SK-N-SH (cell line): ENCODE data around the gene GCLC. TPM values are rescaled to one million over a fixed set of nuclear protein-coding genes. Genes with fewer than 3 reads are reported as not detected.

Source experiments
- CTCF ChIA-PET: fragments of 300-600, 350-600 bp; formaldehyde crosslinking; extraction: SDS; loops from one replicate; lab custom pipeline; 2021; lab: Yijun Ruan, JAX
- POLR2A ChIA-PET: fragments of 350-600 bp; sonication (Branson Sonifier 250); formaldehyde crosslinking; extraction: SDS; loops from one replicate; lab custom pipeline; 2020; ENCODE audit warnings: antibody characterized with exemption, inconsistent platforms; lab: Yijun Ruan, JAX
- DNase-seq: peaks from one replicate; pipeline ENCODE4 v3.0.0; 2012
- H2AFZ ChIP-seq: fragments of 200-600 bp; sonication (generic); 2 replicates; pipeline ENCODE4 v1.8.1; 2016; ENCODE audit warnings: antibody characterized with exemption, mild to moderate bottlenecking, low read depth
- H3F3A ChIP-seq: fragments of 200-600 bp; sonication (generic); replicated peaks from 2 replicates; pipeline ENCODE3; 2016; ENCODE audit warnings: antibody characterized with exemption, mild to moderate bottlenecking; ENCODE audit not compliant: insufficient read depth
- H3K27ac ChIP-seq, 2 experiments: fragments of 200-500 bp in 1 of 2; fragments of 200-600 bp in 1 of 2; sonication (Bioruptor generic) in 1 of 2; sonication (generic), shearing (Covaris generic) in 1 of 2; 2 replicates each; pipeline versions ENCODE4 v1.5.1 to v1.6.1; 2014 to 2016; ENCODE audit warnings: low read depth in 2 of 2, inconsistent platforms in 1 of 2, low read length in 1 of 2, mild to moderate bottlenecking in 1 of 2, mixed read lengths in 1 of 2
- H3K27me3 ChIP-seq: fragments of 200-600 bp; sonication (generic), shearing (Covaris generic); 2 replicates; pipeline ENCODE4 v1.6.1; 2016; ENCODE audit warnings: mixed run types; ENCODE audit not compliant: insufficient read depth
- H3K36me3 ChIP-seq, 2 experiments: fragments of 200-500 bp in 1 of 2; fragments of 200-600 bp in 1 of 2; sonication (Bioruptor generic) in 1 of 2; sonication (generic) in 1 of 2; replicated peaks in 1 of 2; 2 replicates each; pipeline versions ENCODE3 to v1.5.1; 2014 to 2016; ENCODE audit warnings: low read length in 1 of 2, mild to moderate bottlenecking in 1 of 2; ENCODE audit not compliant: insufficient read depth in 2 of 2, control insufficient read depth in 1 of 2
- H3K4me1 ChIP-seq, 2 experiments: fragments of 200-500 bp in 1 of 2; fragments of 200-600 bp in 1 of 2; sonication (Bioruptor generic) in 1 of 2; sonication (generic), shearing (Covaris generic) in 1 of 2; 2 replicates each; pipeline versions ENCODE4 v1.5.1 to v1.6.1; 2014 to 2016; ENCODE audit warnings: low read depth in 1 of 2, low read length in 1 of 2, mixed run types in 1 of 2; ENCODE audit not compliant: insufficient read depth in 2 of 2, control insufficient read depth in 1 of 2
- H3K4me2 ChIP-seq: fragments of 200-600 bp; sonication (generic), shearing (Covaris generic); 2 replicates; pipeline ENCODE4 v1.6.1; 2017; ENCODE audit warnings: mixed run types
- H3K4me3 ChIP-seq, 2 experiments: fragments of 200-500 bp in 1 of 2; fragments of 200-600 bp in 1 of 2; sonication (Bioruptor generic) in 1 of 2; sonication (generic), shearing (Covaris generic) in 1 of 2; 2 replicates each; pipeline versions ENCODE4 v1.5.1 to v1.8.1; 2014 to 2016; ENCODE audit warnings: low read depth in 2 of 2, inconsistent platforms in 1 of 2, low read length in 1 of 2, mild to moderate bottlenecking in 1 of 2, mixed read lengths in 1 of 2, moderate library complexity in 1 of 2
- H3K79me2 ChIP-seq: fragments of 200-600 bp; sonication (generic); 2 replicates; pipeline ENCODE4 v1.8.1; 2017; ENCODE audit warnings: mild to moderate bottlenecking; ENCODE audit not compliant: insufficient read depth
- H3K9ac ChIP-seq: fragments of 200-600 bp; sonication (generic); 2 replicates; pipeline ENCODE4 v1.6.1; 2017; ENCODE audit warnings: mixed run types
- H3K9me2 ChIP-seq: fragments of 200-600 bp; sonication (generic); 2 replicates; pipeline ENCODE4 v1.6.1; 2017; ENCODE audit warnings: mixed run types
- H3K9me3 ChIP-seq: fragments of 200-600 bp; sonication (generic); 2 replicates; pipeline ENCODE4 v1.6.1; 2017; ENCODE audit warnings: mixed run types, mild to moderate bottlenecking, moderate library complexity
- H4K20me1 ChIP-seq: fragments of 200-600 bp; sonication (generic); 2 replicates; pipeline ENCODE4 v1.6.1; 2017; ENCODE audit warnings: mild to moderate bottlenecking, mixed run types; ENCODE audit not compliant: insufficient read depth
- CTCF ChIP-seq: fragments of 200-600 bp; sonication (generic); IDR thresholded peaks from 2 replicates; pipeline ENCODE4 v1.6.1; 2017; ENCODE audit warnings: antibody characterized with exemption, mild to moderate bottlenecking, moderate library complexity
- EZH2phosphoT487 ChIP-seq: fragments of 200-600 bp; sonication (generic); IDR thresholded peaks from 2 replicates; pipeline ENCODE4 v1.6.1; 2017; ENCODE audit warnings: low read depth, mixed run types, mild to moderate bottlenecking, antibody characterized with exemption, moderate library complexity, borderline replicate concordance
- FOSL2 ChIP-seq: IDR thresholded peaks from 2 replicates; pipeline ENCODE4 v1.4.0; 2012; ENCODE audit warnings: low read depth, mild to moderate bottlenecking, moderate library complexity, borderline replicate concordance
- GABPA ChIP-seq: IDR thresholded peaks from 2 replicates; pipeline ENCODE4 v1.4.0; 2012; ENCODE audit warnings: low read depth, mild to moderate bottlenecking
- JUND ChIP-seq: IDR thresholded peaks from 2 replicates; pipeline ENCODE4 v1.4.0; 2012
- MAX ChIP-seq: IDR thresholded peaks from 2 replicates; pipeline ENCODE4 v1.4.0; 2012; ENCODE audit warnings: low read depth
- MXI1 ChIP-seq: IDR thresholded peaks from 2 replicates; pipeline ENCODE4 v1.6.1; 2012; ENCODE audit warnings: mild to moderate bottlenecking, low read depth, low read length, improper control_type of control experiment
- NRF1 ChIP-seq: IDR thresholded peaks from 2 replicates; pipeline ENCODE4 v1.6.1; 2012; ENCODE audit warnings: low read depth, mild to moderate bottlenecking, low read length
- PBX3 ChIP-seq: IDR thresholded peaks from 2 replicates; pipeline ENCODE4; 2012
- RAD21 ChIP-seq: IDR thresholded peaks from 2 replicates; pipeline ENCODE4 v1.6.1; 2012; ENCODE audit warnings: mild to moderate bottlenecking, low read length
- RCOR1 ChIP-seq: fragments of 150-350 bp; IDR thresholded peaks from 2 replicates; pipeline ENCODE4 v1.6.1; 2017; ENCODE audit warnings: antibody characterized with exemption, low read length
- REST ChIP-seq: IDR thresholded peaks from 2 replicates; pipeline ENCODE4 v1.6.1; 2012; ENCODE audit warnings: mild to moderate bottlenecking, low read depth, low read length, moderate library complexity
- RFX5 ChIP-seq: IDR thresholded peaks from 2 replicates; pipeline ENCODE4 v1.6.1; 2012; ENCODE audit warnings: mild to moderate bottlenecking, improper control_type of control experiment, low read length
- RXRA ChIP-seq: IDR thresholded peaks from 2 replicates; pipeline ENCODE4 v1.4.0; 2012; ENCODE audit warnings: low read depth, mild to moderate bottlenecking, borderline replicate concordance
- SMC3 ChIP-seq: IDR thresholded peaks from 2 replicates; pipeline ENCODE4 v1.6.1; 2012; ENCODE audit warnings: low read depth, low read length, improper control_type of control experiment
- TAF1 ChIP-seq: IDR thresholded peaks from 2 replicates; pipeline ENCODE4 v1.6.1; 2012; ENCODE audit warnings: low read depth, mild to moderate bottlenecking, low read length, moderate library complexity, borderline replicate concordance
- TCF12 ChIP-seq: IDR thresholded peaks from 2 replicates; pipeline ENCODE4 v1.4.0; 2012
- TEAD4 ChIP-seq: IDR thresholded peaks from 2 replicates; pipeline ENCODE4 v1.4.0; 2012; ENCODE audit warnings: mild to moderate bottlenecking, borderline replicate concordance; ENCODE audit not compliant: insufficient read depth
- USF1 ChIP-seq: IDR thresholded peaks from 2 replicates; pipeline ENCODE4 v1.4.0; 2012; ENCODE audit warnings: low read depth, borderline replicate concordance
- YY1 ChIP-seq: IDR thresholded peaks from 2 replicates; pipeline ENCODE4 v1.4.0; 2012; ENCODE audit warnings: low read depth, mild to moderate bottlenecking
- ZBTB33 ChIP-seq: IDR thresholded peaks from 2 replicates; pipeline ENCODE4 v1.4.0; 2012; ENCODE audit warnings: low read depth, borderline replicate concordance
- WGBS: methylation state at CpG from one replicate; pipeline ENCODE4 v1.1.6; 2017; ENCODE audit warnings: low lambda C conversion rate; 5-methylcytosine and 5-hydroxymethylcytosine counted together
- polyA plus RNA-seq, 3 experiments: library from polyadenylated mRNA; depleted of rRNA; stranded (reverse); fragments of >200 nt; gene quantifications; 2 replicates each; pipeline ENCODE4 v1.2.3, GENCODE V29; 2012

The GCLC gene
- polyA plus RNA-seq, 1 of the 3 experiments (the other 2 are of a cell fraction): 7.5 TPM

- TF ChIP-seq SMC3: no peak
- no peak for TF ChIP-seq NRF1
- no peak for TF ChIP-seq RFX5
- TF ChIP-seq TCF12: no peak
- no peak for TF ChIP-seq RCOR1
- TF ChIP-seq TEAD4: no peak
- TF ChIP-seq CTCF: no peak
- no peak for TF ChIP-seq RAD21
- TF ChIP-seq RXRA: no peak
- no peak for TF ChIP-seq EZH2phosphoT487
- no peak for TF ChIP-seq PBX3
- TF ChIP-seq TAF1: no peak
- no peak for TF ChIP-seq YY1
- TF ChIP-seq JUND: no peak
- H3K9me3 ChIP-seq: no peaks in the 10 kb centered on the region
- no peaks in the 10 kb centered on the region for H3K27me3 ChIP-seq
- no peak overlapping the region for H3K9ac ChIP-seq
- no peaks in the 10 kb centered on the region for H3K79me2 ChIP-seq
- no peak overlapping the region for H3K27ac ChIP-seq
- no peaks in the 10 kb centered on the region for H3K36me3 ChIP-seq
- no peaks in the 10 kb centered on the region for H4K20me1 ChIP-seq
- DNase-seq: no peak
- H3K4me3 ChIP-seq: no peak overlapping the region
- no peaks in the 10 kb centered on the region for H3K9me2 ChIP-seq
- no peaks in the 10 kb centered on the region for H3F3A ChIP-seq
- POLR2A ChIA-PET: no interaction called here
- H2AFZ ChIP-seq: no peak overlapping the region
- H3K4me2 ChIP-seq: no peak overlapping the region
- no peaks in the 10 kb centered on the region for H3K4me1 ChIP-seq
- 85% methylated on average over 2 of the region's 2 CpGs for WGBS
- CTCF ChIA-PET: no interaction called here
Observed at GRCh38 chr6:53582963-53583362, 38.1 kb upstream of the GCLC start.

- H2AFZ ChIP-seq: no peak overlapping the region
- DNase-seq: no peak
- H3K4me2 ChIP-seq: no peak overlapping the region
- no peak overlapping the region for H3K27ac ChIP-seq
- H3K36me3 ChIP-seq: no peaks in the 10 kb centered on the region
- no peak overlapping the region for H3K4me3 ChIP-seq
- H3K9me2 ChIP-seq: no peaks in the 10 kb centered on the region
- no peaks in the 10 kb centered on the region for H3F3A ChIP-seq
- H3K9me3 ChIP-seq: no peaks in the 10 kb centered on the region
- ChIA-PET CTCF (no interaction called here), POLR2A (no interaction called here)
- H4K20me1 ChIP-seq: no peaks in the 10 kb centered on the region
- 21% methylated on average over 2 of the region's 2 CpGs for WGBS
- H3K9ac ChIP-seq: no peak overlapping the region
- no peaks in the 10 kb centered on the region for H3K27me3 ChIP-seq
- H3K79me2 ChIP-seq: no peaks in the 10 kb centered on the region
- H3K4me1 ChIP-seq: no peaks in the 10 kb centered on the region
- no peak for TF ChIP-seq REST
- no peak for TF ChIP-seq SMC3
- no peak for TF ChIP-seq MXI1
- no peak for TF ChIP-seq FOSL2
- no peak for TF ChIP-seq ZBTB33
- no peak for TF ChIP-seq MAX
- no peak for TF ChIP-seq GABPA
- TF ChIP-seq USF1: no peak
Observed at GRCh38 chr6:53581856-53582255, 37.0 kb upstream of the GCLC start.
